Cardiac fibroblast (primary cell): Measurements from ENCODE around the gene ZBTB20.

ENCODE experiments used
- DNase-seq, 2 donors: peaks; one replicate each; pipeline versions ENCODE4 v3.0.0 to v3.0.0-alpha.2; 2010; ENCODE audit warnings: low read depth in 2 of 2
- H3K4me3 ChIP-seq, 2 donors: replicated peaks in 1 of 2; 1 replicate in 1 of 2; 2 replicates in 1 of 2; pipeline ENCODE4 v1.5.1; 2011; ENCODE audit warnings: low read depth in 2 of 2, low read length in 2 of 2, mild to moderate bottlenecking in 2 of 2, moderate library complexity in 1 of 2
- TF ChIP-seq, protein P1 (sequence below): IDR thresholded peaks from one replicate; pipeline ENCODE4 v1.5.1; 2011; ENCODE audit warnings: low read depth, mild to moderate bottlenecking, low read length, inconsistent platforms

ZBTB20 gene

DNA sequence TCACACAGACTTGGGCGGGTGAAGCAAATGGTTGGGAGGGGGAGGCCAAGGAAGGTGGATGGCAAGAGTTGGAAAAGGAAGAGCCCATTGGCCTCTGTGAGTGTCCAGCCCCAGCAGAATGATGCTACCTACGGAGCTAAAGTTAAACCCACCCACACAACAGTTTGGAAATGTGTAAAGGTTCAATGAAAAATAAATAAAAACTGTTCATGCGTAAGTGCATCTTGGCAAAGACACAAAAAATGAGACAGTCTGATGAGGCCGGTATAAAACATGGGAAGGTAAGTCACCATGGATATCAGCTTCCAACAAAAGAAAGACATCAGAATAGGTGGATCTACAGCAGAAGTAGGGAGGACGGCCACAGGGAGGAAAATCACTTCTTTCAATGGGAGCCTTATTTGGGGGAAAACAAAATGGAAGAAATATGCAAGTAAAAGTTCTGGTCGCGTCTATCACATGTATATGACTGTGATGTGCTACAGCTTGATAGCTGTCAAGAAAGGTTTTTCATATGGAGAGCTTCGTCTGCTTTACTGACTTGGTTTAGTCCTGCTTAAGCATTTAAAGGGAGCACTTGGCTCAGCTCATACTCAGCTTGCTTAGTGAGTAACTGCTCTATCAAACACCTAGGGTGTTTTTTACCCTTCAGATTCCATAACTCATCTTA is 770.4 kb downstream of the ZBTB20 start:
- no peak overlapping the region for H3K4me3 ChIP-seq
- TF ChIP-seq, protein P1, sequence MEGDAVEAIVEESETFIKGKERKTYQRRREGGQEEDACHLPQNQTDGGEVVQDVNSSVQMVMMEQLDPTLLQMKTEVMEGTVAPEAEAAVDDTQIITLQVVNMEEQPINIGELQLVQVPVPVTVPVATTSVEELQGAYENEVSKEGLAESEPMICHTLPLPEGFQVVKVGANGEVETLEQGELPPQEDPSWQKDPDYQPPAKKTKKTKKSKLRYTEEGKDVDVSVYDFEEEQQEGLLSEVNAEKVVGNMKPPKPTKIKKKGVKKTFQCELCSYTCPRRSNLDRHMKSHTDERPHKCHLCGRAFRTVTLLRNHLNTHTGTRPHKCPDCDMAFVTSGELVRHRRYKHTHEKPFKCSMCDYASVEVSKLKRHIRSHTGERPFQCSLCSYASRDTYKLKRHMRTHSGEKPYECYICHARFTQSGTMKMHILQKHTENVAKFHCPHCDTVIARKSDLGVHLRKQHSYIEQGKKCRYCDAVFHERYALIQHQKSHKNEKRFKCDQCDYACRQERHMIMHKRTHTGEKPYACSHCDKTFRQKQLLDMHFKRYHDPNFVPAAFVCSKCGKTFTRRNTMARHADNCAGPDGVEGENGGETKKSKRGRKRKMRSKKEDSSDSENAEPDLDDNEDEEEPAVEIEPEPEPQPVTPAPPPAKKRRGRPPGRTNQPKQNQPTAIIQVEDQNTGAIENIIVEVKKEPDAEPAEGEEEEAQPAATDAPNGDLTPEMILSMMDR, result no peak
- no peak for DNase-seq

DNA sequence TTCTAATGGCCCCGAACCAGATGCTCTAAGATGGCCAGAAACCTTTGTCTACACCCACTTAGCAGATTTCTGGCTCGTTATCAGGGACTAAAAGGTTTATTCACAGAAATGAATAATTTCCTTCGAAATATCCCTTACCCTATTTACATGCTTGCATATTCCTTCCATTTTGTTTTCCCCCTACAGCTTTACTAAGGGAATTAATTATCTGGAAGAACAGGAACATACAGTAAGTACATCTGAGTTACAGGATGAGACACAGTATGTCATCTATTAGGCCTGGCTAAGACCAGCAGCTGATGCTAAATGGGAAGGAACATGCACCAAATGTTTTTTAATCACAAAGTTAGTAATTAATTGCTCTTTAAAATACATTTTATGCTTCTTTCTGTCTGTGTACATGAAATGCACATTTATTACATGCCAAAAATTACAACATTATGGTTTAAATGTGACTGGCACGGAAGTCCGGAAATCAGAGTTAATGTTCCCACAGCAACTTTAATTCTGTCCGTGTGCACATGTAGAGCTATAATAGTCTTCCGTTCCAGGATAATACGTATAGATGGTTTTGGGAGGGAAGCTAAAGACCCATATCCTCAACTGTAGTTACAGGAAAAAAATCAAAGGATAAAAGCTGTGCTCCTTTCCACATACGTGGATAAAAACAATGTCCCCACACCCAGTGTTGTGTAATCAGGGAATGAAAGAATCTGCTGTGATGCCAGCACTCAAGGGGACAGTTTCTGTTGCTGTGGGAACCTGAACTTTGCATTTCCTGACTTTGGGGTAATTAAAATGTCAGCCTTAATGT is 771.3 kb downstream of the ZBTB20 start:
- DNase-seq, result peak; percentile 60 to 62
- H3K4me3 ChIP-seq, result no peak overlapping the region
- TF ChIP-seq, protein P1, result no peak

DNA sequence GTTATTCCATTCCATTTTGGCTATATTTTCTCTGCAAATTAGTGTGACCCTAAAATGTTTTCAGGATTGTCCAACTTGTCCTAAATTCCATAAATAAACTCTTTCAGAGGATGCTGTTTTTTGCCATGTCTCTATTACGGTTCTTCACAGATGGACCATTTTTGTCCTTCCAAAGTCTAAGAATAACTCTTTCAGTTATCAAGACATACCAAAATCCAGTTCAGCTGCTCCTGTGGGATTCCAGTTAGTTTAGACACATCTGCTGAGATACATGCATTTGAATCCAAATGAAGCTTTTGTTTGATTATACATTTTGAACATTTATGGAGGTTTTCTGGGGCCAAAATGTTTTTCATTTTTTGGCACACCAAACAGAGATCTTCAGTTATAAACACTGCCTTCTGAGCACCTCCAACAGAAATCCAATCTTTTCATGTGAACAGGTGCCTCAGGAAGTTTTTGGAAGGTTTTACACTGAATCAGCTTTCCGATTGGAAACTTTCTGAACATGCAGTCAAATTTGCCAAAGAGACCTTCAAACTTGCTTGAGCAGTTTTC is 772.6 kb downstream of the ZBTB20 start:
- DNase-seq, result no peak
- TF ChIP-seq, protein P1, result no peak

DNA sequence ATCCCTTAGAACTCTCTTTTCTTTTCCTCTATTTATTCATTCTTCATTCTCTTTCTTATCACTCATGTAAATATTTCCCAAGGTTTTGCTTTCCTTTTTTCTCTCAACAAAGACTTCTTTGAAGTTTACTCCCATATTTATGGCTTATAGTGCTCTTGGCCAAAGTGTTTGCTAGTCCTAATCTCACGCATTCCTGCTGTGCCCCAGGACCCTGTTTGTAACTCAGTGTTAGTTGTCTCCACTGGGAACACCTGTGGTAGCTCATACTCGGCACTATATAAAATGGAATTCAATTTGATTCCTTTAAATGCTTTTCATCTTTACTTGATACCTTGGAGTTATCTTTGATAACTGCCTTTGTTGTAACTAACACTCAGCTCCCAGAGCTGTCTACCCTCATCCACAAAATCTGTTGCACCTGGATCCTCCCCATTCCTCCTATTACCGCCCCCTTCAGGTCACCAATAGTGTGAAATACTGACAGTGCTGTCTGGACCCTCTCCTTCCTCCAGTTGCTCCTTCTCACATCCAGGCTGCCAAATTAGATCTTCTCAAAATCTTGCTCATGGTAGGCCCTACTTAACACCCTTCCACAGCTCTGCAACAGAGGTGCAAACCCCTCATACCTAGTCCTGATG is 776.4 kb downstream of the ZBTB20 start:
- no peak for DNase-seq
- TF ChIP-seq, protein P1, result peak; percentile 13

More for the DNA sequence above, 772.6 kb downstream of the ZBTB20 start:
- H3K4me3 ChIP-seq, result no peak overlapping the region

DNA sequence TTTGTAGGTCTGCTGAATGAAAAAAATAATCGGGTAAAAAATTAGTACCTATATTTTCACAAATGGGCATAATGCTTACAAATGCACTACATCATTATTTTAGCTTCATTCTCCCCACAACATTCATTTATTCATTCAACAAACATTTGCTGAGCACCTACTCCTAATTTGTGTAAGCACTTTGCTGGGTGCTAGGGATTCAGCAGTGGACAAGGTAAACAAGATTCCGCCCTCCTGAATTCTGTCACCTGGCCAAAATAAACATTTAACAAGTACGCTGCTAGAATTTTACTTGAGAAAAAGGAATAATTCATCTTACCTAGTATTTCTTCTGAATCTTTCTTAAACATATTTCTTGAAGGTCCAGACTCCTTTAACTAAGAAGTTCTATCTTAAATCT is 781.2 kb downstream of the ZBTB20 start:
- TF ChIP-seq, protein P1, result no peak
- DNase-seq, result peak in 1 of 2 donors; percentile 28
- no peak overlapping the region for H3K4me3 ChIP-seq

More for the DNA sequence above, 776.4 kb downstream of the ZBTB20 start:
- H3K4me3 ChIP-seq, result no peak overlapping the region

DNA sequence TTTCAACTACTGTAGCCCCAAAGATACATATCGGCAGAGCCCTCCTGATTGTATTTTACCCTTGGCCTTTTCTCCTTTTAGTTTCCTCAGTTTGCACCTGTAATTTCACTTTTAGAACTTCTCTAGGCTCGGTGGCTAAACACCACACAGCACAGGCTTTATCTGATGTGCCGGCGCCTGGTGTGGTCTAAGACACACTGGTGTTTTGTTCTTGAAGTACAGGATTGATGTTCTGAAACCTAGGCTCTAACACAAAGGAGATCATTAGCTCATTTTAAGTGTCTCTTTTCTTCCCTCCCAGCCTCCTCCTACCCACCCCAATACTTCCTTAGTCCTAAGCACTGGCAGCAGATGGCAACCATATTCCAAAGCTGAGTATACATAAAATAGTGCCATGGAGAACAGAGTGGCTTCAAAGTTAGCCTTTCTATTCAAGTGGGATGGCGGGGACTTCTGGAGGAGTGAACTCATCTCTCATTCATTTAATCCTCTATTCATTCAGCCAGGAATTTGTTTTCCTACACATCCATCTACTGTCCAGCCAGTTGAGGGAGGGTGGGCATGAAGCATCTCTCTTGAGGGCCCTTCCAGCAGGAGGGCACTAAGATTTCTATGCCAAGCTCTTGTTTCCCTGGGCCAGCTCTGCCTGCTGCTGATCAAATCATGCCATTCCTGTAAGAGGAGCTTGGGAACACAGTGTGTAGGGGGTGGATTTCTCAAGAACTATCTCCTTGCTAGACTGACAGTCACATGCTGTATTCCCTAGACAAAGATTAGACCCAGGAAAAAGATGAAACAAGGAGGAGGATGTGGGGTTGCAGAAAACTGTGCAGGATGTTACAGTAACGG is 782.1 kb downstream of the ZBTB20 start:
- H3K4me3 ChIP-seq, result no peak overlapping the region
- peak in 1 of 2 donors; percentile 39 for DNase-seq
- TF ChIP-seq, protein P1, result no peak
